HG02884 (cell line): Measurements from ENCODE around the gene MAPK8IP2.
A peak's percentile ranks its signal among the peaks of the same experiment; 100 is the strongest.

Experiments used
- ATAC-seq: cut with Tn5 transposase; IDR thresholded peaks from one replicate; pipeline ENCODE4 v1.9.1; 2021; ENCODE audit warnings: mild to moderate bottlenecking, moderate library complexity; ENCODE audit not compliant: unreplicated experiment

The MAPK8IP2 gene

DNA sequence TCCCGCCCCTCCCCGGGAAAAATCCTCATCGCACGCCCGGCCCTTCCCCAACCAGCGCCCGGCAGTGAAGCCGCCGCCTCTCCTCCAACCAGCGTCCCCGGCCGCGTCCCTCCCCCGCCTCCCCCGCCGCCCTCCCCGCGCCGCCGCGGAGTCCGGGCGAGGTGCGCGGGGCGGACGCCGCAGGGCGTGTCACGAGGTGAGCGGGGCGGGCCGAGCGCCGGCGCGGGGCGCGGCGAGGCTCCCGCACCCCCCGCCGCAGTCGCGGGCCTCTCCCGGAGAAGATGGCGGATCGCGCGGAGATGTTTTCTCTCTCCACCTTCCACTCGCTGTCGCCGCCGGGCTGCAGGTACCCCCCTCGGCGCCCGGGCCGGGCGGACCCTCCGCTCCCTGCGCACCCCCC, at the start of gene MAPK8IP2:
Gene MAPK8IP2 (plus strand): TSS at position 256 of the 400 bp plus-strand sequence. CDS start 26 bp downstream, at position 282.
- no peak for ATAC-seq

- no peak for ATAC-seq
Observed at GRCh38 chr22:50551160-50551752, 49.3 kb upstream of the MAPK8IP2 start.

DNA sequence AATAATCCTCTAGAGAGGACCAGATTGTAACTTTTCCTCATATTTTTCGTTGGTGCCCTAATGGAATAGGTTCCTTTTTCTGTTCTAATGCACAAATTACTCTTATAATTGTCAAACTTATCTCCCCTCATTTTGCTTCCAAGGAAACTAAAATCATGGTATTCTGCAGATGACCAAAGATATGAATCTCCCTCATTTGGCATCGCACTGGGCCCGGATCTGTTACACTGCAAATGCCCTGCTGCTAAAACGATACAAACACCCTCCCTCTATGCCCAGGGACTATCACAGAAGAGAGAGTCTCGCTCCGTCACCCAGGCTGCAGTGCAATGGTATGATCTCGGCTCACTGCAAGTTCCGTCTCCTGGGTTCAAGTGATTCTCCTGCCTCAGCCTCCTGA, 47.3 kb upstream of the MAPK8IP2 start:
- ATAC-seq: no peak

GRCh38 chr22:50556703-50557102, 43.9 kb upstream of the MAPK8IP2 start:
- ATAC-seq: no peak

GRCh38 chr22:50560034-50560433, 40.6 kb upstream of the MAPK8IP2 start:
- no peak for ATAC-seq

DNA sequence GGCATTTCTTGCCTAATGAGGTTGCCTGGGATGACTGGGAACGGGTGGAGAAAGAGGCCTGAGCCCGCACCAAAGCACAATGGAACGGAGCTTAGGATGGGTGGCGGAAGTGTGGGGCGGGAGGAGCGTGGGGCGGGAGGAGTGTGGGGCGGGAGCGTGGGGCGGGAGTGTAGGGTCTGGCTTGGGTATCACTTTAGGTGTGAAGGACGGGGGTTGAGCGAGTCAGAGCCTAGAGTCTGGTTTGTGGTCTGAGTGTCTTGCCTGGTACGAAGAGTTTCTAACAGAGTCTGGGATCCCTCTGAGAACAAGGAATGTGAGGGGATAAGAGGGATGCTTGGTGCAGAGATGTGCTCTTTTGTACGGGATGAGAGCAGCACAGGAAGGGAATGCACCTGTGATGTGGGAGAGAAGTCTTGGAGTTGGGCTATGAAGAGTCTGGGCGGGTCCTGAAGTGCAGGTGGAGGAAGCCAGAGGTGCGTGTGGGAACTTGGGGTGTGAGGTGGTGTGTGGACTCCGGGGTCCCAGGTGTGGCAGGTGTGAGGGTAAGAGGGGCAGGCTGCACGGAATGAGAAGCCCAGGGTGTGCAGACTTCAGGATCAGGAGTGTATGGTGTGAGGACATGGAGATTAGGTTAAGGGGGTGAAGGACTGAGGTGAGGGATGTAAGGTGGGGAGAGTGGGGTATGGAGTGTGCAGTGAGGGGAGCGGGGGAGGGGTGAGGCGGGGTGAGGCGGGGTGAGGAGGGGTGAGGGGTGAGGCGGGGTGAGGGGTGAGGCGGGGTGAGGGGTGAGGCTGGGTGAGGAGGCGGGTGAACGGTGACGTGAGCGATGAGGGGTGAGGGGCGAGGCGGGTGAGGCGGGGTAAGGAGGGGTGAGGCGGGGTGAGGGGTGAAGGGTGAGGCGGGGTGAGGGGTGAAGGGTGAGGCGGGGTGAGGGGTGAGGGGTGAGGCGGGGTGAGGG, 38.9 kb upstream of the MAPK8IP2 start:
- ATAC-seq: no peak

GRCh38 chr22:50562523-50563412, 37.8 kb upstream of the MAPK8IP2 start, which contains the start of gene SYCE3:
TSS of gene SYCE3 (minus strand) at chr22:50562919. CDS start at chr22:50556405, 6,514 bp downstream.
- ATAC-seq: peak; percentile 80

- no peak for ATAC-seq
Observed at GRCh38 chr22:50563413-50564160, 37.0 kb upstream of the MAPK8IP2 start.

- no peak for ATAC-seq
Observed at GRCh38 chr22:50564289-50564688, 36.3 kb upstream of the MAPK8IP2 start.

- no peak for ATAC-seq
Observed at GRCh38 chr22:50567721-50568252, 32.8 kb upstream of the MAPK8IP2 start.

DNA sequence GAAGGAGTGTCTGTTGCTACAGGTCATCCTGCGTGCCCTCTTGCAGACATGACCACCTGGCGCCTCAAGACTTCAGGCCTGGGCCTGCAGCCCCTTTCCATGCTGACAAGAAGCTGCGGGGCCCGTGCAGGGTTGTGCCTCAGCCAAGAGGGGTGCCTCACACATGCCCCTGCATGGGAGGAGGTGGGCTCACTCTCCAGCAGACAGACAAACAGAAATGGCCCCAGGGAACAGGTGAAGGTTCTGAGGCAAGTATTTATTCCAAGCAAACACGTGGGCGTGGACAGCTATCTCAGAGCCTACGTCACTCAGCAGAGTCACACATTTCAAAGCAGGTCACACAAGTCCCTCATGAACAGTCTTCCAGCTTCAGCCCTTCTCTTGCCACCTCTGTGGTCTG, 32.0 kb upstream of the MAPK8IP2 start:
- ATAC-seq: no peak

DNA sequence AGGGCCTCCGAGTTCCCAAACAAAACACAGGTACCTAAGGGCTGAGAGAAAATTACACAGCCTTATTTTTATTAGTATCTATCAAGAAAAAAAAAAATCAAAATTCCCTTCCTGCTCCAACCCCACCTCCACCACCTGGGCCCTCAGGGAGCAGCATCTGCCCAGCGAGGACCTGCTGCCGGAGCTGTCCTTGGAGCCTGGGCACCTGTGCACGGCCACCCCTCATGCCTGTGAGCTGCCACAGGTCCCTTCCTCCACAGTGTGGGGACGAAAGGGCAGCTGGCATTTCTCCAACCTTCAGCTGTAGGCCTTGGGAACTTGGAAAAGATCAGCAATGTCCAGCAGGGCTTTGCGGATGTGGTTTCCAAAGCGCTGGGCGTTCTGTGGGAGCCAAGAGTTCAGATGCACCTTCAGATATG, 31.5 kb upstream of the MAPK8IP2 start:
- no peak for ATAC-seq

DNA sequence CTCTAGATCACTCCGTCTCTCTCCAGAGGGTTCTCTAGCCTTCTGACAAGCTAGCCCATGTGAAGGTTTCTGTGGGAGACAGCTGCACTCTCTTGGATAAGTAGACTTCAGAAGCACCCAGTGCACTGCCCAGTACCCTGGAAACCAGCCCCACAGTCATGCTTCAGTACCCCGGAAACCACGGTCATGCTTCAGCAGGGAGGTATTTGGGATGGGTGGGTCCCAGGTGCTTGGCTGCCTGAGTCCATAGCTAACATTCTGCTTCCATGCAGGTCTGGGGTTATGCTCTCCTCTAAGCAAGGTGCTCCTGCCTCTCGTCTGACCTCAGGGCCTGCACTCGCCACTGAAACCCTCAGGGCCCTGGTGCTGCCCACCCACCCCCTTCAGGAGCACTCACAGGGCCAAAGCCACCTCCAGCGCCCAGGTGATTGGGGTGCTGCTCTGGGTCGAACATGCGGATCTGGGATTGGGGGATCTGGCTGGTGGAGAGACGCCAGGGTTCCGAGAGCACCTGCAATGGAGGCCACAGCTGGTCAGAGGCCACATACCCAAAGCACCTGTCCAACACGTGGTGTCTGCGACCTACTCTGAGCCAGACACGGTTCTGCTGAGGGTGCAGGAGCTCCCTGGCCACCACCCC, 30.6 kb upstream of the MAPK8IP2 start:
- ATAC-seq: no peak

GRCh38 chr22:50570861-50571260, 29.7 kb upstream of the MAPK8IP2 start:
- ATAC-seq: no peak

GRCh38 chr22:50571264-50572175, 29.1 kb upstream of the MAPK8IP2 start:
- ATAC-seq: no peak

DNA sequence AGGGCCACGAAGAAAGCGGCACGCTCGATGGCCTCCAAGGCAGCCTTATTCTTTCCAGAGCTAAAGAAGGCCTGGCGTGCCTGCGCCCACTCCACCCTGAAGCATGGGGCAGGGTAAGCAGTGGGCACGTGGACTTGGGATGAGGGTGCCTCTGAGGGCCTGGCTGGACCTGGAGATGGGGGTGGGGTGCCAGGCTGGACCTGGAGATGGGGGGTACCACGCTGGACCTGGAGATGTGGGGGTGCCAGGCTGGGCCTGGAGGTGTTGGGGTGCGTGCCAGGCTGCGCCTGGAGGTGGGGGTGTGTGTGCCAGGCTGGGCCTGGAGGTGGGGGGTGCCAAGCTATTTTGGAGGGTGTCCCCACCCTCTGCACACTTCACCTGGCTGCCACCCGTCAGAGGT, 27.6 kb upstream of the MAPK8IP2 start:
- ATAC-seq: no peak

DNA sequence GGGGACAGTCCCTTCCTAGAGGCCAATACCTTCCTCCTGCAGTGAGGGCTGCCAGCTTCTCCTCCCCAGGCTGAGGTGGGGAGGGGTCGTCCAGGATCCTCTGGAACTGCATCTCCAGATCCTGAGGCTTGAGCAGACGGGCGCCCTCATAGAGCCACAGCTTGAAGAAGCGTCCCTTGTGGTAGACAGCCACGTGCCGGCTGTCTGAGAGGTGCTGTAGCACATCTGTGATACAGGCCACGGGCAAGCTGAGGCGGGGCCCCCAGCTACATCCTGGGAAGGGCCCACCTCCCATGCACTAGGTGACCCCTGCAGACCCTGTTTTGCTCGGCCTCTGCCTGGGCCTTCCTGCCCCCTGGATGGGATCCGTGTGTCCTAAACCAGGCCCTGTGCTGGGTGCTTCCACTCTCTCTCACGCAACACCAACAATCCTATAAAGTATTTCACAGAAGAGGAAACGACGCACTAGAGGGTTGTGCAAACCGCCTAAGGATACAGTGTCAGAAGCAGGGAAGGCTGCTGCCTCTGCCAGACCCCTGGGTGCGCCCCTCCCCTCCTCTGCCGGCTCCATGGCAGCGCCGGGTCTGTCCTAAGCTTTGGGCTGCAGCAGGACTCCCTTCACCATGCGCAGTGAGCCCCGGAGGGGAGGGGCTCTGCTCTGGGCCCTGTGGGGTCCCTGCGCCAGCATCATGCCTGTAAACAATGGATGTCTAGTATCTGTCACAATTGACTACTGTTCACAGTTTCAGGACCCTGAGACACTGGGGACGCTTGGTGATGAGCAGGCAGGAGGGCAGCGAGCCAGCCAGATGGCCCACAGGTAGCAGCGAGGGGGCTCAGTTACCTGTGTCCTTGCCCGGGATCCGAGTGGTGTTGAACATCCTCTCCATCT, 26.9 kb upstream of the MAPK8IP2 start:
- ATAC-seq: no peak

DNA sequence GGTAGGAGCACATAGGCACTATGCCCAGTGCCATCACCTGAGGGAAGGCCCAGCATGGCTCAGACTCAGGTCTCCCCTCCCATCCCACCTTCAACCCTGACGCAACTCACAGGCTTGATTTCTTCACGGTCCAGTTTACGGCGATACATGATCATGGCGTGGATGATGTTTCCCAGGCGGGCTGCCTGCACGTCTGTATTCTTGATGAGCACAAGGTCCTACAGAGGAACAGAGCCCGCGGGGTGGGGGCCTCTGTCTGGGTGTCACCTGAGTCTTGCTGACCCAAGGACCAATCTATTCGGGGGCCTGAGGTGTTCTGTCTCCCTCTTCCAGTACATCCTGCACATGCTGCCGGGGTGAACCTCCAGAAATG, 26.2 kb upstream of the MAPK8IP2 start:
- ATAC-seq: no peak
